ENCODE results near the gene ERN1. TPM values are rescaled to one million over a fixed set of nuclear protein-coding genes. Genes with fewer than 3 reads are reported as not detected.

Gene ERN1
- total RNA-seq, 1 donor from 2014 or later = 22.1 TPM

DNA sequence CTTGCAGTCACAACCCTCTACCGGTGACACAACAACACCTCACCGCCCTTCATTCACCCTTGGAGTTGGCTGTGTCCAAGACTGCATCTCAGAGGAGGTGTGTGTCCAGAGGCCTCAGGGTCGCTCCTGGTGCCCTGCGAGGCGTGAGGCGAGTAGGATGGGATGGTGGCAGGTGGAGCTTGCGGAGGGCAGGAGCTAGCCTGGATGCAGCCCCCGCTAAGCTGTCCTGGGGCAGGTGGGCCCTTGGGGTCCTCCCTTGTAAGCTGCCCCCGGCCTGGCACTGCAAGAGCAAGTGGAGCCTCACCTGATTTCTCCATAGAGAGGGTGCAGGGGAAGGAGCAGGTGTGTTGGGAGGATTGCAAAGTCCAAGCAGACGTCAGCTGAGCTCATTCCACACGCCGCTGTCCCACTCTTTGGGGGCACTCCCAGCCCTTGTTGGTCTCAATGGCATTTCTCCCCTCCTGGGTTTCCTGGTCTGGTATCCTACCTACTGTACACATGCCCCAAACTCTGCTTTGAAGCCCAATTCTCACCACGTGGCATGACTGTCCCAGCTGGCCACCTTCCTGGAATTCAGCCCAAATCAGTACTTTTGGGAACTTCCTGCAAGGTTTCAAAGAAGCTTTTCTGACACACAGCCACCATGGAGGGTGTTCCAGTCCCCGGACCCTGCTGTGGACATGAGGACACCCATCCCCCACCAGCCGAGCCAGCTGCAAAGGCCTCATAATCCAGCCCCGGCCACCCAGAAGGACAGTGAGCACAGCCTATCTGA lies 91.4 kb downstream of the ERN1 start:
- Histone ChIP-seq H3K36me3 (ENCODE audit: control insufficient read depth, insufficient read depth, low read length) (peaks cover 13% of the 10 kb centered on the region), H3K4me3 (ENCODE audit: low read depth, low read length) (no peak overlapping the region), H3K27me3 (ENCODE audit: control insufficient read depth, insufficient read depth, low read length) (no peaks in the 10 kb centered on the region)
- TF ChIP-seq CTCF (IDR thresholded peaks at IDR 0.05; ENCODE audit: insufficient read depth, low read length, severe bottlenecking) = no peak
- DNase-seq (ENCODE audit: low read depth) (no peak), FAIRE-seq (peak; percentile 50)

DNA sequence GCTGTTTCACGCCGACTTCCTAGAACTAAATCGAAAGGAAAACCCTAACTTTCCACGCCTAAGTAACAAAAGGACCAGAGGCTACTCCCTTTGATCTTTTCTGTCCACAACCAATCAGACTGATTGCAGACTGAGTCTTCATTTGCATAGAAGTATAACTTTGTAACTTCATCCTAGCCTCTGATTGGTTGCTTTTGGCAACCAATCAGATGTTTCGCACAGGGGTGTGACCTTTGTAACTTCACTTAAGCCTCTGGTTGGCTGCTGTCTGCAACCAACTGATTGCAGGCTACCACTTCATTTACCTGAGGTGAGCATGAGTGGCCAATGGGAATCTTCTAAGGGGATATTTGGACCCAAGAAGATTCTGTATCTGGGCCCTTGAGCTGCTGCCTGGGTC lies 92.1 kb downstream of the ERN1 start:
- no peaks in the 10 kb centered on the region for H3K27me3 ChIP-seq (ENCODE audit: control insufficient read depth, insufficient read depth, low read length)
- FAIRE-seq = no peak
- DNase-seq (ENCODE audit: low read depth) = no peak
- no peak for TF ChIP-seq CTCF (IDR thresholded peaks at IDR 0.05; ENCODE audit: insufficient read depth, low read length, severe bottlenecking)
- H3K36me3 ChIP-seq (ENCODE audit: control insufficient read depth, insufficient read depth, low read length) = peaks cover 6% of the 10 kb centered on the region
- no peak overlapping the region for H3K4me3 ChIP-seq (ENCODE audit: low read depth, low read length)

GRCh38 chr17:64037180-64037579 lies 92.8 kb downstream of the ERN1 start:
- no peak for TF ChIP-seq CTCF (IDR thresholded peaks at IDR 0.05; ENCODE audit: insufficient read depth, low read length, severe bottlenecking)
- DNase-seq (ENCODE audit: low read depth) = no peak
- H3K36me3 ChIP-seq (ENCODE audit: control insufficient read depth, insufficient read depth, low read length) = peaks cover 6% of the 10 kb centered on the region
- no peak overlapping the region for H3K4me3 ChIP-seq (ENCODE audit: low read depth, low read length)
- FAIRE-seq = no peak
- H3K27me3 ChIP-seq (ENCODE audit: control insufficient read depth, insufficient read depth, low read length) = no peaks in the 10 kb centered on the region

DNA sequence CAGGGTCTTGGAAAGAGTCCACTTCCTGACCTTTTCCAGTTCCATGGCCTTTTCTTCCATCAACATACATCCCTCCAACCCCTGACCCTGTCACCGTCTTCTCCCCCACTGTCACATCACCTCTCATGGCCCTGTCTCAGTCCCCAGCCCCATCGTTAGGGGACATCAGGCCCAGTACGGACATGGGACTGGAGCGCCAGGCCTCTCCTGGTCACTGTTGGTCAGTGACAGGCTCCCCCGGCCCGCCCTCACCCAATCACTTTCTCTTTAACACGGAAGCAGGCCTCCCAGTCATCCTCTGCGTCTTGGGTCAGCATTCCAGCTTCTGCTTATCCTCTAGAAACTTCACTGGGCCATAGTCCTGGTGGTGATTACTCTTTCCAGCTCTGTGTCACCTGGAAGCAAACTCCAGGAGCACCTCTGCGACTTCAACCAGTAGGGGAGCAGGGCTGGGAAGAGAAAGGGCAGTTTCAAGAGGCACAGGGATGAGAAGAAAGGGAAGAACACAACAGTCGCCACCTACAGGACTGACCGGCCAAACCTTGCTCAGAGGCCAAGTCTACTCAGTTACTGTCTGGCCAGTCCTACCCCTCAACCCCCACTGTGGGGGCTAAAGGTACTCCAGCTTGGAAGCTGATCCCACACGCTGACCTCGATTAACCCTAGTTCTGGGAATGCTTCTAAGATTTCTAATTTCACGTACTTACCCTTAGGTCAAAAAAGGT lies 93.6 kb downstream of the ERN1 start:
- no peak for TF ChIP-seq CTCF (IDR thresholded peaks at IDR 0.05; ENCODE audit: insufficient read depth, low read length, severe bottlenecking)
- H3K4me3 ChIP-seq (ENCODE audit: low read depth, low read length) = no peak overlapping the region
- DNase-seq (ENCODE audit: low read depth) (no peak), FAIRE-seq (no peak)
- H3K27me3 ChIP-seq (ENCODE audit: control insufficient read depth, insufficient read depth, low read length) = no peaks in the 10 kb centered on the region
- peaks cover 5% of the 10 kb centered on the region for H3K36me3 ChIP-seq (ENCODE audit: control insufficient read depth, insufficient read depth, low read length)

DNA sequence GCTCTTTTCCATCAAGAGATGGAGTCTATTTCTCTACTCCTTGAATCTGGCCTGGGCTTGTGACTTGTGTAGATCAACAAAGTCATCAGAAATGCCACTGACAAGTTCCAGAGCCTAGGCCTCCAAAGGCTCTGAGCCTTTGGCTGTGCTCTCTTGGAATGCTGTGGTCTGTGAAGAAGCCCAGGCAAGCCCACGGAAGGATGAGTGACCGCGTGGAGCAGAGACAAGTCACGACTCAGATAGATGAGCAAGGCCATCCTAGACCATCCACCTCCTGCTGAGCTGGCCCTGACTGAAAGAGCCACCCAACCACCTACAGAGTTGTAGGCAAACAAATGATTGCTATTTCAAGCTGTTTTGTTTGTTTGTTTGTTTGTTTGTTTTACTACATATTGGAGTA lies 97.9 kb downstream of the ERN1 start:
- H3K4me3 ChIP-seq (ENCODE audit: low read depth, low read length) = no peak overlapping the region
- H3K27me3 ChIP-seq (ENCODE audit: control insufficient read depth, insufficient read depth, low read length) = no peaks in the 10 kb centered on the region
- DNase-seq (ENCODE audit: low read depth) (peak; percentile 60), FAIRE-seq (no peak)
- H3K36me3 ChIP-seq (ENCODE audit: control insufficient read depth, insufficient read depth, low read length) = no peaks in the 10 kb centered on the region
- TF ChIP-seq CTCF (IDR thresholded peaks at IDR 0.05; ENCODE audit: insufficient read depth, low read length, severe bottlenecking) = no peak
